HFFc6 (cell line): Measurements from ENCODE around the gene GALNT16. TPM values are rescaled to one million over a fixed set of nuclear protein-coding genes. Genes with fewer than 3 reads are reported as not detected.

Source experiments
- DNase-seq: peaks from one replicate; pipeline ENCODE4 v3.0.0-alpha.2; 2018
- H3K27ac Mint-ChIP-seq: 2 replicates; pipeline ENCODE4 v1.8.0; 2020; ENCODE audit warnings: mild to moderate bottlenecking, mixed read lengths
- H3K27me3 Mint-ChIP-seq: 2 replicates; pipeline ENCODE4 v1.8.0; 2021; ENCODE audit warnings: mild to moderate bottlenecking, moderate library complexity, mixed read lengths; ENCODE audit not compliant: insufficient read depth
- H3K36me3 Mint-ChIP-seq: 2 replicates; pipeline ENCODE4 v1.8.0; 2021; ENCODE audit warnings: low read depth, mixed read lengths
- H3K4me1 Mint-ChIP-seq: 2 replicates; pipeline ENCODE4 v1.8.0; 2020; ENCODE audit warnings: low read depth, mixed read lengths
- H3K4me3 Mint-ChIP-seq: 2 replicates; pipeline ENCODE4 v1.8.0; 2020; ENCODE audit warnings: mild to moderate bottlenecking, moderate library complexity, mixed read lengths
- H3K9me3 Mint-ChIP-seq: 2 replicates; pipeline ENCODE4 v1.8.0; 2020; ENCODE audit warnings: mild to moderate bottlenecking, mixed read lengths
- total RNA-seq, 6 experiments: library from RNA; stranded (reverse); fragmentation: NEBNext Ultra II Directional; extraction: Animal tissue kit (Norgen Biotek cat#: 25700); gene quantifications; 2 replicates in 1 of 6; 3 replicates in 5 of 6; pipeline ENCODE4 v1.2.3, GENCODE V29; 2021
- TF ChIP-seq, protein P1 (sequence below): fragments of 200-600 bp; sonication (generic); IDR thresholded peaks from 2 replicates; pipeline ENCODE4 v1.5.0; 2021; ENCODE audit warnings: antibody characterized with exemption, mild to moderate bottlenecking

GALNT16 gene
- total RNA-seq, 6 experiments from 2014 or later: 0.11 to 0.38 (median 0.24) TPM

DNA sequence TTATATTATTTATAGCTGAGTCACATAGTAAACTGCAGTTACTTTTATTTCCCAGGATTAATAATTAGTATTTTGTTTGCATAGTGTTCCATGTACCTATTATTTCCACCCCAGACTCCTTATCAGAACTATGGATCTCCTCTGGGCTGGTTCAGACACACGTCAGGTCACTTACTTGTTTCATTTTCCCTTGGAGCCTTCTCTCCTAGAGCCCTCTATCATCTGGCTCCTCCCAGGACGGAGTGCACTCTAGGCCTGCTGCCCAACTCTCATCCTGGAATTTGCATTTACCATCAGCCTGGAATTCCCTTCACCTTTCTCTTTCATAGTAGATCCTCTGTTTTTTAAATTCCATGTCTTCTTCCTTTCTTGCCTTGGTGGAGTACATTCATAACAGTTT, 28.5 kb upstream of the GALNT16 start:
- TF ChIP-seq, protein P1, sequence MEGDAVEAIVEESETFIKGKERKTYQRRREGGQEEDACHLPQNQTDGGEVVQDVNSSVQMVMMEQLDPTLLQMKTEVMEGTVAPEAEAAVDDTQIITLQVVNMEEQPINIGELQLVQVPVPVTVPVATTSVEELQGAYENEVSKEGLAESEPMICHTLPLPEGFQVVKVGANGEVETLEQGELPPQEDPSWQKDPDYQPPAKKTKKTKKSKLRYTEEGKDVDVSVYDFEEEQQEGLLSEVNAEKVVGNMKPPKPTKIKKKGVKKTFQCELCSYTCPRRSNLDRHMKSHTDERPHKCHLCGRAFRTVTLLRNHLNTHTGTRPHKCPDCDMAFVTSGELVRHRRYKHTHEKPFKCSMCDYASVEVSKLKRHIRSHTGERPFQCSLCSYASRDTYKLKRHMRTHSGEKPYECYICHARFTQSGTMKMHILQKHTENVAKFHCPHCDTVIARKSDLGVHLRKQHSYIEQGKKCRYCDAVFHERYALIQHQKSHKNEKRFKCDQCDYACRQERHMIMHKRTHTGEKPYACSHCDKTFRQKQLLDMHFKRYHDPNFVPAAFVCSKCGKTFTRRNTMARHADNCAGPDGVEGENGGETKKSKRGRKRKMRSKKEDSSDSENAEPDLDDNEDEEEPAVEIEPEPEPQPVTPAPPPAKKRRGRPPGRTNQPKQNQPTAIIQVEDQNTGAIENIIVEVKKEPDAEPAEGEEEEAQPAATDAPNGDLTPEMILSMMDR: no peak
- peaks cover 20% of the 10 kb centered on the region for H3K4me1 Mint-ChIP-seq
- no peak overlapping the region for H3K4me3 Mint-ChIP-seq
- H3K9me3 Mint-ChIP-seq: no peaks in the 10 kb centered on the region
- no peaks in the 10 kb centered on the region; the same call in 1 of the 2 replicates for H3K36me3 Mint-ChIP-seq
- DNase-seq: no peak
- H3K27ac Mint-ChIP-seq: no peak overlapping the region
- H3K27me3 Mint-ChIP-seq: no peaks in the 10 kb centered on the region

- no peak for DNase-seq
- TF ChIP-seq, protein P1: no peak
- Mint-ChIP-seq H3K27ac (no peak overlapping the region), H3K27me3 (peaks cover 3% of the 10 kb centered on the region; the same call in 1 of the 2 replicates), H3K9me3 (no peaks in the 10 kb centered on the region), H3K4me1 (peaks cover 14% of the 10 kb centered on the region; the same call in 1 of the 2 replicates), H3K4me3 (no peak overlapping the region), H3K36me3 (no peaks in the 10 kb centered on the region; the same call in 1 of the 2 replicates)
Measured at GRCh38 chr14:69232388-69232787, 27.6 kb upstream of the GALNT16 start.

- no peak for DNase-seq
- no peaks in the 10 kb centered on the region; the same call in 1 of the 2 replicates for H3K36me3 Mint-ChIP-seq
- no peak overlapping the region for H3K27ac Mint-ChIP-seq
- peaks cover 3% of the 10 kb centered on the region; the same call in 1 of the 2 replicates for H3K27me3 Mint-ChIP-seq
- H3K4me3 Mint-ChIP-seq: no peak overlapping the region
- no peaks in the 10 kb centered on the region for H3K9me3 Mint-ChIP-seq
- peaks cover 14% of the 10 kb centered on the region; the same call in 1 of the 2 replicates for H3K4me1 Mint-ChIP-seq
- TF ChIP-seq, protein P1: no peak
Measured at GRCh38 chr14:69234106-69234505, 25.9 kb upstream of the GALNT16 start.

DNA sequence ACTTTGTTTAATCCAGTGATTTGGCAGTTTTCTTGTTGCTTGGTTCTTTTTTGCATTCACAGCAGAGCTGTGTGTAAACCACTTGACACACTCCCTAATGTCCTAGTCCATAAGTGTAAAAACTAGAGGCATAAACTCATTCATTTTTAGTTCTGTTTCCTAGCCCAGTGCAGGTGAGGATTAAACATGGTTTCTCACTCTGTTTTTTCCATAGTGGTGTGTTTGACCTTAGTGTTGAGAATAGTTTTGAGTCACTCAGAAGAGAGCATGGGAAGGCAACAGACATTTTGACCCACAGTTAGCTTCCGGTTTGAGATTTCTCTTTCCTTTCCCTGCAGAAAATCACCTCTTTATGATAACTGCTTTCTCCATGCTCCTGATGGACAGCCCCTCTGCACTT, 24.2 kb upstream of the GALNT16 start:
- Mint-ChIP-seq H3K9me3 (no peaks in the 10 kb centered on the region), H3K27ac (no peak overlapping the region), H3K27me3 (peaks cover 3% of the 10 kb centered on the region; the same call in 1 of the 2 replicates), H3K4me1 (peaks cover 14% of the 10 kb centered on the region; the same call in 1 of the 2 replicates), H3K36me3 (no peaks in the 10 kb centered on the region; the same call in 1 of the 2 replicates), H3K4me3 (no peak overlapping the region)
- TF ChIP-seq, protein P1: no peak
- no peak for DNase-seq

- peaks cover 13% of the 10 kb centered on the region; the same call in 1 of the 2 replicates for H3K4me1 Mint-ChIP-seq
- H3K9me3 Mint-ChIP-seq: no peaks in the 10 kb centered on the region
- TF ChIP-seq, protein P1: no peak
- no peaks in the 10 kb centered on the region; the same call in 1 of the 2 replicates for H3K36me3 Mint-ChIP-seq
- no peak overlapping the region for H3K4me3 Mint-ChIP-seq
- no peak for DNase-seq
- peaks cover 5% of the 10 kb centered on the region; the same call in 1 of the 2 replicates for H3K27me3 Mint-ChIP-seq
- H3K27ac Mint-ChIP-seq: no peak overlapping the region
Measured at GRCh38 chr14:69237142-69237541, 22.8 kb upstream of the GALNT16 start.
